ENCODE results near the gene CD164L2.

Gene CD164L2

DNA sequence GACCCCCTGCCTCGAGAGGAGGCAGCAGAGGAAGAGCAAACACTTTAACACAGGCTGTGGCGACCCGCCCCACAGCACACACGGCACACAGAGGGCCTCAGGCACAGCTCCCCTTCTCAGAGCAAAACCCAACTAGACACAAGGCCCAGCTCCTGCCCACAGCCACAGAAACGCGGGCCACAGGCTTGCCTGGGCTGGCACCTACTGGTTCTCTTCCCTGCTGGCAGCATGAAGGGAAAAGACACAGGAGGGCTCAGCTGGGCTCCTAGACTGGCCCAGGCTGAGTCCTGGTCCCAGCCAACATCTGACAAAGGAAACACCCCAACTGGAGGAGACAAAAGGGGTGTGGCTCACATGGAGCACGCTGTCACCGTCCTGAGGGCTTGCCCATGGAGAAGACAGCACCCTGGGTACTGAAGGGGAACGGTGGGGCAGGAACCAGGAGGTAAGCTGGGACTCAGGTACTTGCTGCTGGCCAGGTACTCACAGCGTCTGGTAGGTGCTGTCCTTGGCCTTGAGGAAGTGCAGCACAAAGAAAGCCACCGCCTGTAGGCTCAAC, 3.5 kb downstream of the CD164L2 start:
- no peak overlapping the region for H2BK5ac ChIP-seq (ENCODE audit: low read depth, low read length, poor library complexity)
- H3K27ac ChIP-seq (ENCODE audit: low read depth, low read length): no peak overlapping the region
- H4K8ac ChIP-seq (ENCODE audit: low read depth, low read length): no peak overlapping the region
- no peak overlapping the region for H2AK5ac ChIP-seq (ENCODE audit: low read length)
- H3K27me3 ChIP-seq (ENCODE audit: insufficient read depth, low read length): peaks cover 2% of the 10 kb centered on the region
- no peak overlapping the region for H3K14ac ChIP-seq (ENCODE audit: low read length)
- H3K9me3 ChIP-seq (ENCODE audit: insufficient read depth, low read depth, low read length): no peaks in the 10 kb centered on the region
- no peak overlapping the region for H4K91ac ChIP-seq (ENCODE audit: low read depth, low read length)
- no peak overlapping the region for H3K23ac ChIP-seq (ENCODE audit: low read length)
- H2BK12ac ChIP-seq (ENCODE audit: low read length): no peak overlapping the region
- no peak overlapping the region for H4K12ac ChIP-seq (ENCODE audit: low read depth, low read length)
- H3K18ac ChIP-seq (ENCODE audit: low read length): no peak overlapping the region
- no peak for DNase-seq
- H3K4me2 ChIP-seq (ENCODE audit: low read length): no peak overlapping the region
- no peak overlapping the region for H3K4me3 ChIP-seq (ENCODE audit: low read depth, low read length)
- H2BK120ac ChIP-seq (ENCODE audit: insufficient read depth, low read length, poor library complexity): no peak overlapping the region
- H3K79me2 ChIP-seq (ENCODE audit: control insufficient read depth, insufficient read depth, low read length, poor library complexity): no peaks in the 10 kb centered on the region
- no peaks in the 10 kb centered on the region for H3K79me1 ChIP-seq (ENCODE audit: low read length)
- H3K4ac ChIP-seq (ENCODE audit: low read depth, low read length): no peak overlapping the region
- no peaks in the 10 kb centered on the region for H3K36me3 ChIP-seq (ENCODE audit: control insufficient read depth in 1 of 2, insufficient read depth in 2 of 2, low read length in 2 of 2)
- no CpG with 5 or more reads among the region's 11 CpGs for WGBS (ENCODE audit: extremely low coverage, insufficient coverage, insufficient read length)
- H3K9ac ChIP-seq (ENCODE audit: low read length): no peak overlapping the region
- H2AFZ ChIP-seq (ENCODE audit: insufficient read depth, low read length, poor library complexity): no peak overlapping the region
- H3K4me1 ChIP-seq (ENCODE audit: control insufficient read depth in 1 of 2, insufficient read depth in 2 of 2, low read length in 2 of 2): peaks cover 0 to 3% of the 10 kb centered on the region in 2 experiments

DNA sequence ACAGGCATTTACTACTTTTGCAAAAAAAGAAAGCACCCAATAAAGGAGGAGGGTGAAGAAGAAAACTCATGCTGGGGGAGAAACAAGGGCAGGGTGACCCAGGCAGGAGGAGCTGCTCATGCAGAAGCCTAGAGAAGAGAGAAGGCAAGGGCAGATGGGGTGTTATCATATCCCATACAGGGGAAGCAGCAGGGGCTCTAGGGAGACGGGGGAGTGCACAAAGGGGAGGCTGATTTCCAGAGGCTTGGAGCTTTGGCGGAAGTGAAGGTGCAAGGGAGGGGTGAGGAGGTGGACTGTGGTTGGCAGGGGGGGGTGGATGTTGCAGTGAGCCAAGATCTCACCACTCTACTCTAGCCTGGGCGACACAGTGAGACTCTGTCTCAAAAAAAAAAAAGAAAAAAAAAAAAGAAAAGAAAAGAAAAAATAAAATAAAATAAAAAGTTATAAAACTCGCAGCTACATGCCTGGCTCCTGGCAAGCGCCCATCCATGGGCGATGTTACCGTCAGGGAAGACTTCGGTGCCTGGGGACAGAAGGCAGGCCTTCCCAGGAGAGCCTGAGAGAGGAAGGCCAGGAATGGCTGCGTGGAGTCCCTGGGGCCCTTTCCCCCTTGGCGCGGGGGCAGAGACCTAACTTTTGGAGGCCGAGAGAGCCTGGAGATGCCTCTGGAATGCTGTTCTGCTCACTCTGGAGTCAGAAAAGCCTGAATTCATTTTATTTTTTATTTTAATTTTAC, 5.2 kb downstream of the CD164L2 start:
- H2AK5ac ChIP-seq (ENCODE audit: low read length): no peak overlapping the region
- no peak overlapping the region for H3K23ac ChIP-seq (ENCODE audit: low read length)
- no peaks in the 10 kb centered on the region for H3K36me3 ChIP-seq (ENCODE audit: control insufficient read depth in 1 of 2, insufficient read depth in 2 of 2, low read length in 2 of 2)
- no peak overlapping the region for H3K4ac ChIP-seq (ENCODE audit: low read depth, low read length)
- no peak overlapping the region for H3K4me2 ChIP-seq (ENCODE audit: low read length)
- no CpG with 5 or more reads among the region's 12 CpGs for WGBS (ENCODE audit: extremely low coverage, insufficient coverage, insufficient read length)
- H3K14ac ChIP-seq (ENCODE audit: low read length): no peak overlapping the region
- H3K79me2 ChIP-seq (ENCODE audit: control insufficient read depth, insufficient read depth, low read length, poor library complexity): no peaks in the 10 kb centered on the region
- no peak overlapping the region for H3K27ac ChIP-seq (ENCODE audit: low read depth, low read length)
- H3K18ac ChIP-seq (ENCODE audit: low read length): no peak overlapping the region
- no peaks in the 10 kb centered on the region for H3K4me1 ChIP-seq (ENCODE audit: control insufficient read depth in 1 of 2, insufficient read depth in 2 of 2, low read length in 2 of 2)
- no peak overlapping the region for H2BK120ac ChIP-seq (ENCODE audit: insufficient read depth, low read length, poor library complexity)
- no peaks in the 10 kb centered on the region for H3K79me1 ChIP-seq (ENCODE audit: low read length)
- no peak overlapping the region for H2BK12ac ChIP-seq (ENCODE audit: low read length)
- no peak overlapping the region for H2AFZ ChIP-seq (ENCODE audit: insufficient read depth, low read length, poor library complexity)
- no peak overlapping the region for H4K91ac ChIP-seq (ENCODE audit: low read depth, low read length)
- H4K8ac ChIP-seq (ENCODE audit: low read depth, low read length): no peak overlapping the region
- no peak overlapping the region for H4K12ac ChIP-seq (ENCODE audit: low read depth, low read length)
- no peak overlapping the region for H2BK5ac ChIP-seq (ENCODE audit: low read depth, low read length, poor library complexity)
- no peak overlapping the region for H3K9ac ChIP-seq (ENCODE audit: low read length)
- no peak for DNase-seq
- no peak overlapping the region for H3K4me3 ChIP-seq (ENCODE audit: low read depth, low read length)
- no peaks in the 10 kb centered on the region for H3K9me3 ChIP-seq (ENCODE audit: insufficient read depth, low read depth, low read length)
- peaks cover 2% of the 10 kb centered on the region for H3K27me3 ChIP-seq (ENCODE audit: insufficient read depth, low read length)

DNA sequence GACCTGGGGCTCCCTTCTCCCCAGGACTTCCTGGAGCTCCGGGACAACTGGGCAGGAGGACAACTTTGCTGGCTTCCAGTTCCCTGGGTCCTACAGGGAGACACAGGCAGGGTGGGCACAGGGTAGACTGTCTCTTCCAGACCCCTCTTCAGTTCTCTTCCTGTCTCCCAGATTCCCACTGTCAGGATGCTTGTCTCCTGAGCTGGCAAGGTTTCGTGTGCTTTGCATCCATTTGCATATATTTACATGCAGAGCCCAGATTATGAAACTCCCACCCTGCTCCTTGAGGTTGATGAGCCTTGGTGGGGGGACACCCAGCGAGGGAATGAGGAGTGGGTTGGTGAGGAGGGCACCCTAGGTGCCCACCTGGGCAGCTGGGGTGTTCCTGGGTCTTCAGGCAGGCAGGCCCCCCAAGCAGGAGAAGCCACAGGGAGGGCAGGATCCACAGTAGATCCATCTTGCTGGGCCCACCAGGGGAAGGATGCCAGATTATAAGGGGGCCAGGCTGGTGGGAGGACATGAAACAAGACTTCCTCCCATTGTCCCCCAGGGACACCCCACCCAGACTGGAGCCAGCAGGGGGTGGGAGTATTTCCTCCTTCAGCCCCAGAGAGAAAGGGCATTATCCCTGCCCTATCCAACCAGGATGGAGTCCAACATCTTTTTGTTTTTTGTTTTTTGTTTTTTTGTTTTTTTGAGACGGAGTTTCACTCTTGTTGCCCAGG, 8.6 kb downstream of the CD164L2 start, which contains the start of gene FCN3:
TSS of gene FCN3 (minus strand) at position 463 of the 725 bp plus-strand sequence. CDS start at position 457, 6 bp downstream.
- no peak within 1 kb of the TSS for H3K18ac ChIP-seq (ENCODE audit: low read length)
- H3K4me2 ChIP-seq (ENCODE audit: low read length): no peak within 1 kb of the TSS
- H3K79me1 ChIP-seq (ENCODE audit: low read length): no peaks in the 10 kb centered on the region
- H3K9me3 ChIP-seq (ENCODE audit: insufficient read depth, low read depth, low read length): no peaks in the 10 kb centered on the region
- WGBS (ENCODE audit: extremely low coverage, insufficient coverage, insufficient read length): no CpG with 5 or more reads among the region's 4 CpGs
- no peak within 1 kb of the TSS for H4K91ac ChIP-seq (ENCODE audit: low read depth, low read length)
- no peak for DNase-seq
- no peaks in the 10 kb centered on the region for H3K79me2 ChIP-seq (ENCODE audit: control insufficient read depth, insufficient read depth, low read length, poor library complexity)
- H3K4ac ChIP-seq (ENCODE audit: low read depth, low read length): no peak within 1 kb of the TSS
- no peak within 1 kb of the TSS for H2AFZ ChIP-seq (ENCODE audit: insufficient read depth, low read length, poor library complexity)
- H2AK5ac ChIP-seq (ENCODE audit: low read length): no peak within 1 kb of the TSS
- H3K27ac ChIP-seq (ENCODE audit: low read depth, low read length): no peak within 1 kb of the TSS
- H3K4me3 ChIP-seq (ENCODE audit: low read depth, low read length): no peak within 1 kb of the TSS
- H4K8ac ChIP-seq (ENCODE audit: low read depth, low read length): no peak within 1 kb of the TSS
- no peak within 1 kb of the TSS for H2BK120ac ChIP-seq (ENCODE audit: insufficient read depth, low read length, poor library complexity)
- no peak within 1 kb of the TSS for H4K12ac ChIP-seq (ENCODE audit: low read depth, low read length)
- H3K27me3 ChIP-seq (ENCODE audit: insufficient read depth, low read length): no peaks in the 10 kb centered on the region
- H2BK12ac ChIP-seq (ENCODE audit: low read length): no peak within 1 kb of the TSS
- no peaks in the 10 kb centered on the region for H3K36me3 ChIP-seq (ENCODE audit: control insufficient read depth in 1 of 2, insufficient read depth in 2 of 2, low read length in 2 of 2)
- H3K4me1 ChIP-seq (ENCODE audit: control insufficient read depth in 1 of 2, insufficient read depth in 2 of 2, low read length in 2 of 2): no peaks in the 10 kb centered on the region
- no peak within 1 kb of the TSS for H3K23ac ChIP-seq (ENCODE audit: low read length)
- no peak within 1 kb of the TSS for H2BK5ac ChIP-seq (ENCODE audit: low read depth, low read length, poor library complexity)
- no peak within 1 kb of the TSS for H3K14ac ChIP-seq (ENCODE audit: low read length)
- no peak within 1 kb of the TSS for H3K9ac ChIP-seq (ENCODE audit: low read length)

DNA sequence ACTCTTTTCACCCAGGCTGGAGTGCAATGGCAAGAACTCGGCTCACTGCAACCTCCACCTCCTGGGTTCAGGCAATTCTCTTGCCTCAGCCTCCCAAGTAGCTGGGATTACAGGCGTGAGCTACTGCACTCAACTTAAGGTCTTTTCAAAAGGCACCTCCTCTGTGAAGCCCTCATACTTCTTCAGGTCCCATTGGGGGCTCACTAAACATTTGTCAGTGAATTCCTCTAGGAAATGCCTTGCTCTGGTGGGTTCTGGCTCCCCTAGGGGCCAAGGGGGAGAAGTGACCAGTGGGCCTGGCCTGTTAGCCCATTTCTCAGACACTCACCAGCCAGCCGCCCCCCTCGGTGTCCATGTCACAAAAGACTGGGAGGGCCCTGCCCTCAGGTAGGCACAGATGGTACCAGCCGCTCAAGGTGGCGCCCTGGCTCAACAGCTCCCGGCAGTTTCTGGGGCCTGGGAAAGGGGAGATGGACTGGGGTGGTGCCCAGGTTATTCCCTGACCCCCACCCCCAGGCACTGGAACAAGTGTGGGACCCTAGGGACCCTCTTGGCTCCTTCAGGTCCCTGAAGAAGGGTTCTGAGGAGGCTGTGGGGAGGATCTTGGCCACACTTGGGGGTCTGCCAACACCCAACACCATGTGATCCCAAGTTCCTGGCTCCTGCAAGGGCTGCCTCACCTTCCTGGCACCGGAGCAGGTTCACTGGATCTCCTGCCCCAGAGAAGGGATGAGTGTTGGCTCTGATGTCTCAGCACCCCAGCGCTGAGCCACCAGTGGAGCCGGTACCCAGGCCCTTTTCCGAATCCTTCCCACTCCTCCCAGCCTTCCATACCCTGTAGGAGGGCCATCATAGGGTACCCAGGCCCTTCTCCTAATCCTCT, 10.1 kb downstream of the CD164L2 start:
- Histone ChIP-seq H3K18ac (ENCODE audit: low read length) (no peak overlapping the region), H2BK12ac (ENCODE audit: low read length) (no peak overlapping the region), H3K27ac (ENCODE audit: low read depth, low read length) (no peak overlapping the region), H3K79me2 (ENCODE audit: control insufficient read depth, insufficient read depth, low read length, poor library complexity) (no peaks in the 10 kb centered on the region), H4K8ac (ENCODE audit: low read depth, low read length) (no peak overlapping the region), H3K27me3 (ENCODE audit: insufficient read depth, low read length) (no peaks in the 10 kb centered on the region), H2BK120ac (ENCODE audit: insufficient read depth, low read length, poor library complexity) (no peak overlapping the region), H2AFZ (ENCODE audit: insufficient read depth, low read length, poor library complexity) (no peak overlapping the region), H2BK5ac (ENCODE audit: low read depth, low read length, poor library complexity) (no peak overlapping the region), H2AK5ac (ENCODE audit: low read length) (no peak overlapping the region), H3K79me1 (ENCODE audit: low read length) (no peaks in the 10 kb centered on the region), H3K23ac (ENCODE audit: low read length) (no peak overlapping the region), H3K9me3 (ENCODE audit: insufficient read depth, low read depth, low read length) (no peaks in the 10 kb centered on the region), H3K36me3 (ENCODE audit: control insufficient read depth in 1 of 2, insufficient read depth in 2 of 2, low read length in 2 of 2) (no peaks in the 10 kb centered on the region), H3K4ac (ENCODE audit: low read depth, low read length) (no peak overlapping the region), H3K9ac (ENCODE audit: low read length) (no peak overlapping the region), H3K14ac (ENCODE audit: low read length) (no peak overlapping the region), H3K4me3 (ENCODE audit: low read depth, low read length) (no peak overlapping the region), H4K91ac (ENCODE audit: low read depth, low read length) (no peak overlapping the region), H3K4me2 (ENCODE audit: low read length) (no peak overlapping the region), H3K4me1 (ENCODE audit: control insufficient read depth in 1 of 2, insufficient read depth in 2 of 2, low read length in 2 of 2) (no peaks in the 10 kb centered on the region), H4K12ac (ENCODE audit: low read depth, low read length) (no peak overlapping the region)
- no CpG with 5 or more reads among the region's 11 CpGs for WGBS (ENCODE audit: extremely low coverage, insufficient coverage, insufficient read length)
- no peak for DNase-seq
